Neural cell (in vitro differentiated cells): Measurements from ENCODE around the gene IFI35. TPM values are rescaled to one million over a fixed set of nuclear protein-coding genes. Genes with fewer than 3 reads are reported as not detected.

Experiments
- H2AFZ ChIP-seq: fragments of 200-600, 300-800 bp; sonication (generic), shearing (Covaris generic); 2 replicates; pipeline ENCODE4 v1.6.0; 2014; ENCODE audit warnings: low read depth, mild to moderate bottlenecking, antibody characterized with exemption, low read length, moderate library complexity
- H3F3A ChIP-seq: fragments of 200-600 bp; shearing (Covaris generic); 2 replicates; pipeline ENCODE4 v1.6.1; 2016; ENCODE audit warnings: mild to moderate bottlenecking, moderate library complexity, mixed read lengths, antibody characterized with exemption, low read length; ENCODE audit not compliant: insufficient read depth, poor library complexity, severe bottlenecking
- H3K27ac ChIP-seq: fragments of 200-600, 300-800 bp; sonication (generic), shearing (Covaris generic); 2 replicates; pipeline ENCODE4 v1.5.1; 2014; ENCODE audit warnings: mild to moderate bottlenecking, low read length, moderate library complexity
- H3K27me3 ChIP-seq: fragments of 300-800, 200-600 bp; sonication (generic), shearing (Covaris generic); 2 replicates; pipeline ENCODE4 v1.6.0; 2014; ENCODE audit warnings: mild to moderate bottlenecking, low read depth, low read length, moderate library complexity; ENCODE audit not compliant: insufficient read depth
- H3K36me3 ChIP-seq: fragments of 300-800, 200-600 bp; sonication (generic), shearing (Covaris generic); 2 replicates; pipeline ENCODE4 v1.5.1; 2014; ENCODE audit warnings: mild to moderate bottlenecking, antibody characterized with exemption, low read length, moderate library complexity; ENCODE audit not compliant: insufficient read depth
- H3K4me2 ChIP-seq: fragments of 300-800, 200-600 bp; sonication (generic), shearing (Covaris generic); 2 replicates; pipeline ENCODE4 v1.6.0; 2014; ENCODE audit warnings: mild to moderate bottlenecking, low read length
- H3K4me3 ChIP-seq: fragments of 300-800, 200-600 bp; sonication (generic), shearing (Covaris generic); 2 replicates; pipeline ENCODE4 v1.5.1; 2014; ENCODE audit warnings: mild to moderate bottlenecking, low read length, moderate library complexity
- H3K79me2 ChIP-seq: fragments of 200-600 bp; shearing (Covaris generic); replicated peaks from 2 replicates; pipeline ENCODE4 v1.6.0; 2014; ENCODE audit warnings: mild to moderate bottlenecking, low read length, moderate library complexity; ENCODE audit not compliant: insufficient read depth
- H3K9ac ChIP-seq: fragments of 300-800, 200-600 bp; sonication (generic), shearing (Covaris generic); 2 replicates; pipeline ENCODE4 v1.6.1; 2016; ENCODE audit warnings: mild to moderate bottlenecking, low read length, mixed read lengths
- H3K9me2 ChIP-seq: fragments of 200-600 bp; shearing (Covaris generic); 2 replicates; pipeline ENCODE4 v1.6.1; 2016; ENCODE audit warnings: mild to moderate bottlenecking, low read length, mixed read lengths; ENCODE audit not compliant: insufficient read depth
- H3K9me3 ChIP-seq: fragments of 200-600, 300-800 bp; sonication (generic), shearing (Covaris generic); 2 replicates; pipeline ENCODE4 v1.6.1; 2016; ENCODE audit warnings: mild to moderate bottlenecking, mixed run types, low read length, moderate library complexity, mixed read lengths
- H4K20me1 ChIP-seq: fragments of 200-600 bp; shearing (Covaris generic); 2 replicates; pipeline ENCODE4 v1.6.1; 2016; ENCODE audit warnings: mild to moderate bottlenecking, mixed run types; ENCODE audit not compliant: insufficient read depth
- CTCF ChIP-seq: fragments of 450-650 bp; IDR thresholded peaks from 2 replicates; pipeline ENCODE4 v1.5.1; 2014; ENCODE audit warnings: antibody characterized with exemption, mild to moderate bottlenecking, moderate library complexity; ENCODE audit not compliant: poor library complexity, severe bottlenecking
- EP300 ChIP-seq: fragments of 450-650 bp; conservative IDR thresholded peaks from 2 replicates; pipeline ENCODE4 v1.6.1; 2014; ENCODE audit warnings: antibody characterized with exemption, mild to moderate bottlenecking, moderate library complexity; ENCODE audit not compliant: poor library complexity, severe bottlenecking
- EZH2 ChIP-seq: fragments of 200-600, 300-800 bp; shearing (Covaris generic), sonication (generic); IDR thresholded peaks from 2 replicates; pipeline ENCODE4 v1.6.1; 2014; ENCODE audit warnings: antibody characterized with exemption, low read length, borderline replicate concordance, mild to moderate bottlenecking; ENCODE audit not compliant: insufficient read depth, poor library complexity, severe bottlenecking
- MXI1 ChIP-seq: fragments of 450-650 bp; conservative IDR thresholded peaks from 2 replicates; pipeline ENCODE4 v1.6.1; 2014; ENCODE audit warnings: antibody characterized with exemption, mild to moderate bottlenecking; ENCODE audit not compliant: poor library complexity, severe bottlenecking
- POLR2AphosphoS5 ChIP-seq: IDR thresholded peaks from 2 replicates; pipeline ENCODE4 v1.6.1; 2012
- RAD21 ChIP-seq: fragments of 450-650 bp; conservative IDR thresholded peaks from 2 replicates; pipeline ENCODE4 v1.6.1; 2014; ENCODE audit warnings: antibody characterized with exemption, mild to moderate bottlenecking, moderate library complexity
- REST ChIP-seq: IDR thresholded peaks from 2 replicates; pipeline ENCODE4 v1.6.1; 2012; ENCODE audit warnings: borderline replicate concordance
- SMC3 ChIP-seq: fragments of 450-650 bp; conservative IDR thresholded peaks from 2 replicates; pipeline ENCODE4 v1.6.1; 2014; ENCODE audit warnings: antibody characterized with exemption, mild to moderate bottlenecking, moderate library complexity; ENCODE audit not compliant: poor library complexity
- TAF1 ChIP-seq: IDR thresholded peaks from 2 replicates; pipeline ENCODE4 v1.6.1; 2012; ENCODE audit warnings: low read depth
- polyA plus RNA-seq: library from polyadenylated mRNA; depleted of rRNA; stranded (reverse); fragments of >200 nt; gene quantifications from 2 replicates; pipeline ENCODE4 v1.2.3, GENCODE V29; 2014

IFI35 gene
- polyA plus RNA-seq, 1 donor from 2014 or later = not detected

GRCh38 chr17:42997984-42998938 is 8.3 kb upstream of the IFI35 start, which contains the start of gene RPL27:
RPL27 (plus strand) TSS chr17:42998419; CDS start chr17:42998751, 332 bp downstream.
- peaks cover 15% of the 10 kb centered on the region for H3K79me2 ChIP-seq
- no peaks in the 10 kb centered on the region for H3F3A ChIP-seq
- H4K20me1 ChIP-seq = no peaks in the 10 kb centered on the region
- no peaks in the 10 kb centered on the region for H3K9me3 ChIP-seq
- peak within 1 kb of the TSS; percentile 84 for H3K27ac ChIP-seq
- peak; percentile 93 for TF ChIP-seq CTCF
- peak; percentile 97 for TF ChIP-seq MXI1
- TF ChIP-seq RAD21 = peak; percentile 70
- TF ChIP-seq EZH2 = no peak
- peak; percentile 79 for TF ChIP-seq SMC3
- peak; percentile 73 for TF ChIP-seq TAF1
- TF ChIP-seq POLR2AphosphoS5 = peak; percentile 86
- TF ChIP-seq EP300 = peak; percentile 88
- peak; percentile 92 for TF ChIP-seq REST
- peak within 1 kb of the TSS; percentile 83 for H3K4me2 ChIP-seq
- H2AFZ ChIP-seq = no peak within 1 kb of the TSS
- peak within 1 kb of the TSS; percentile 81 for H3K4me3 ChIP-seq
- H3K27me3 ChIP-seq = no peaks in the 10 kb centered on the region
- no peaks in the 10 kb centered on the region for H3K36me3 ChIP-seq
- H3K9ac ChIP-seq = peak within 1 kb of the TSS; percentile 88
- H3K9me2 ChIP-seq = no peaks in the 10 kb centered on the region

GRCh38 chr17:42999003-42999525 is 7.5 kb upstream of the IFI35 start:
- Histone ChIP-seq H3K27me3 (no peaks in the 10 kb centered on the region), H3K27ac (peak overlapping the region; percentile 84), H3K36me3 (no peaks in the 10 kb centered on the region), H3K9ac (peak overlapping the region; percentile 88), H3K79me2 (peaks cover 15% of the 10 kb centered on the region), H4K20me1 (no peaks in the 10 kb centered on the region), H3K4me2 (peak overlapping the region; percentile 83), H2AFZ (no peak overlapping the region), H3K4me3 (peak overlapping the region; percentile 81), H3F3A (no peaks in the 10 kb centered on the region), H3K9me2 (no peaks in the 10 kb centered on the region), H3K9me3 (no peaks in the 10 kb centered on the region)
- TF ChIP-seq TAF1 = no peak
- no peak for TF ChIP-seq POLR2AphosphoS5
- no peak for TF ChIP-seq RAD21
- TF ChIP-seq EP300 = no peak
- TF ChIP-seq REST = no peak
- no peak for TF ChIP-seq SMC3
- TF ChIP-seq CTCF = no peak
- TF ChIP-seq MXI1 = no peak
- no peak for TF ChIP-seq EZH2
